HFFc6 (cell line): ENCODE data around the gene HERC6. TPM values are rescaled to one million over a fixed set of nuclear protein-coding genes. Genes with fewer than 3 reads are reported as not detected.

Experiments used
- DNase-seq: peaks from one replicate; pipeline ENCODE4 v3.0.0-alpha.2; 2018
- H3K27ac Mint-ChIP-seq: 2 replicates; pipeline ENCODE4 v1.8.0; 2020; ENCODE audit warnings: mild to moderate bottlenecking, mixed read lengths
- H3K27me3 Mint-ChIP-seq: 2 replicates; pipeline ENCODE4 v1.8.0; 2021; ENCODE audit warnings: mild to moderate bottlenecking, moderate library complexity, mixed read lengths; ENCODE audit not compliant: insufficient read depth
- H3K36me3 Mint-ChIP-seq: 2 replicates; pipeline ENCODE4 v1.8.0; 2021; ENCODE audit warnings: low read depth, mixed read lengths
- H3K4me1 Mint-ChIP-seq: 2 replicates; pipeline ENCODE4 v1.8.0; 2020; ENCODE audit warnings: low read depth, mixed read lengths
- H3K4me3 Mint-ChIP-seq: 2 replicates; pipeline ENCODE4 v1.8.0; 2020; ENCODE audit warnings: mild to moderate bottlenecking, moderate library complexity, mixed read lengths
- H3K9me3 Mint-ChIP-seq: 2 replicates; pipeline ENCODE4 v1.8.0; 2020; ENCODE audit warnings: mild to moderate bottlenecking, mixed read lengths
- CTCF ChIP-seq: fragments of 200-600 bp; sonication (generic); IDR thresholded peaks from 2 replicates; pipeline ENCODE4 v1.5.0; 2021; ENCODE audit warnings: antibody characterized with exemption, mild to moderate bottlenecking
- total RNA-seq, 6 experiments: library from RNA; stranded (reverse); fragmentation: NEBNext Ultra II Directional; extraction: Animal tissue kit (Norgen Biotek cat#: 25700); gene quantifications; 2 replicates in 1 of 6; 3 replicates in 5 of 6; pipeline ENCODE4 v1.2.3, GENCODE V29; 2021

Gene HERC6
- total RNA-seq, 6 experiments from 2014 or later, result 0.33 to 1.1 (median 0.55) TPM

- H3K36me3 Mint-ChIP-seq, result no peaks in the 10 kb centered on the region
- H3K9me3 Mint-ChIP-seq, result no peaks in the 10 kb centered on the region
- no peaks in the 10 kb centered on the region for H3K4me1 Mint-ChIP-seq
- DNase-seq, result no peak
- no peak overlapping the region for H3K27ac Mint-ChIP-seq
- no peak overlapping the region for H3K4me3 Mint-ChIP-seq
- H3K27me3 Mint-ChIP-seq, result peaks cover 5% of the 10 kb centered on the region; the same call in 1 of the 2 replicates
- no peak for TF ChIP-seq CTCF
These were observed 63.0 kb downstream of the HERC6 start for GRCh38 chr4:88441696-88442095.

GRCh38 chr4:88442689-88443191 lies 64.1 kb downstream of the HERC6 start:
- TF ChIP-seq CTCF, result no peak
- no peak overlapping the region for H3K4me3 Mint-ChIP-seq
- no peaks in the 10 kb centered on the region for H3K9me3 Mint-ChIP-seq
- H3K36me3 Mint-ChIP-seq, result no peaks in the 10 kb centered on the region
- peaks cover 5% of the 10 kb centered on the region; the same call in 1 of the 2 replicates for H3K27me3 Mint-ChIP-seq
- H3K4me1 Mint-ChIP-seq, result no peaks in the 10 kb centered on the region
- no peak overlapping the region for H3K27ac Mint-ChIP-seq
- DNase-seq, result no peak

- Mint-ChIP-seq H3K9me3 (no peaks in the 10 kb centered on the region), H3K36me3 (no peaks in the 10 kb centered on the region), H3K4me1 (no peaks in the 10 kb centered on the region), H3K4me3 (no peak overlapping the region), H3K27ac (no peak overlapping the region), H3K27me3 (peaks cover 7% of the 10 kb centered on the region; the same call in 1 of the 2 replicates)
- no peak for DNase-seq
- no peak for TF ChIP-seq CTCF
These were observed 64.8 kb downstream of the HERC6 start for GRCh38 chr4:88443486-88443885.

GRCh38 chr4:88445252-88445651 lies 66.6 kb downstream of the HERC6 start:
- H3K4me3 Mint-ChIP-seq, result no peak overlapping the region
- no peaks in the 10 kb centered on the region for H3K4me1 Mint-ChIP-seq
- H3K27me3 Mint-ChIP-seq, result peaks cover 7% of the 10 kb centered on the region; the same call in 1 of the 2 replicates
- no peak for TF ChIP-seq CTCF
- H3K9me3 Mint-ChIP-seq, result no peaks in the 10 kb centered on the region
- no peaks in the 10 kb centered on the region for H3K36me3 Mint-ChIP-seq
- DNase-seq, result no peak
- no peak overlapping the region for H3K27ac Mint-ChIP-seq

GRCh38 chr4:88446124-88446523 lies 67.5 kb downstream of the HERC6 start:
- peak; percentile 5 for DNase-seq
- Mint-ChIP-seq H3K4me1 (no peaks in the 10 kb centered on the region), H3K9me3 (no peaks in the 10 kb centered on the region), H3K4me3 (no peak overlapping the region), H3K36me3 (no peaks in the 10 kb centered on the region), H3K27ac (no peak overlapping the region), H3K27me3 (peaks cover 7% of the 10 kb centered on the region; the same call in 1 of the 2 replicates)
- no peak for TF ChIP-seq CTCF
